NCI-H1436 treated with DMSO at 0.1 percent for 48 hours (cell line): ENCODE data around the gene CD247.

Source experiments
- DNase-seq: peaks from one replicate; lab custom pipeline; 2025; lab: John Stamatoyannopoulos, UW

CD247 gene

DNA sequence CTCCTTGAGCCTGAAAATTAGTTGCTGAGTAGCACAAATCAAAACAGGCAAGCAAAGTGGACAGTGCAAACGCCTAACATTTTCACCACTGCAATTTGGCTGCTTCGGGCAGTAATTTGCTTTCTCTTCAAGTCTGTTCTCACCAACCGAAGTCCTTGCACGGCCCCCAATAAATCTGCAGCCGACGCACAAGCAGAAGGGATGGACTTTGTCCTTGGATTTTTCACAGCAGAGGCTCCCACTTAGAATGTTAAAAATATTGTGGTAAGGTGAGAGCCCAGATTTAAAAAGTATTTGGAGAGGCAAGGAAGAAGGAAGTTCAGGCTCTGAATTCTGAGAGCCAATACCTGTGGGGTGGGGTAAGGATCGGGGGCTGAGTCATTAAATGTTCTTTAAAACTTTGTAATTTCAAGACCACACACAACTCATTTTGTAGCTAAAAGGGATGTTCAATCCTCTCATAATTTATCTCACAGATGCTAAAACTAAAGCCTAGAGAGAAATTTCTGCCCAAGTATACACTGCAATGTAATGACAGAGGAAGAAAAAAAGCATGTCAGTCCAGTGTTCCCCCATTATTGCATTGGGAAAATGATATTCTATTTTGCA is 6.2 kb downstream of the CD247 start:
- no peak for DNase-seq

DNA sequence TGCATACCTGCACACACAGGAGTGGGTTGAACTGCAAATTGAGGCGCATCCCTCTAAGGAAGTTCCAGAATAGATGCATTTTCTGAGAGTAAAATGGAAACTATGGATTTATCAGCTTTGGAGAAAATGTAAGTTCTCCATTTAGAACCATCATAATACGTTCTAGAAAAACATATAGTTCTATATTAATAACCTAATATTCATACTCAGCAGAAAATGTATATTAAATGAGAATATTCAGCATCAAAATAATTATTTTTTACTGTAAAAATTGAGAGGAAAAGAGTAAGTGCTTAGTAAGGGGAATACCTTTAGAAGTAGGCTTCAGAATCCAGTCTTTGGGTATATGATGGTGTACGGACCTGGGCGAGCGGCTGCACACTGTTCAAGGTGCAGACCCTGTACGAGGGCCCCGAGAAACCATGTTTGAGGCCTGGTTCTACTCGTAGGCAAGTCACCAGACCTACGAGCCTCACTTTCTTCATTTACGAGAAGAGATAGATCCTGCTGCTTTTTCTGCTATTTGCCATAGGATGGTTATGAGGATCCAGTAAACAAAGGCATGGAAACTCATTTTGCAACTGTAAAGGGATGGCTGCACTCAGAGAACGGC is 6.8 kb downstream of the CD247 start:
- no peak for DNase-seq

DNA sequence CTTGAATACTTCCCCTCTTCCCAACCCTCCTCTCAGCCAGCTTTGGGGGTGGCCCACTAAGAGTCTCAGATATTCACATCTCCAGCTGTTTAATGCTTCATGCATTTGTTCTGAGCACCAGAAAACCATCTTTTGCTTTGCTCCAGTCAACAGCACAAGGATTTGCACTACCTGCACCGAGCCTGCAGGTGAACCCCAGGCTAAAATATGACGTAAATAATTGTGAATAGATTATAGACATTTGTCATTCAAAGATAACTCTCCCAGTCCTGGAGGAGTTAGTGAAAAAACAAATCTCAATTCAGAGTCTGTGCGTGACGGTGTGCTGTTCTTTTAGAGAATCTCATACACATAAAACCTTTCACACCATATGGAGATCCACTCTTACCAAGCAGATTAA is 7.4 kb downstream of the CD247 start:
- no peak for DNase-seq

DNA sequence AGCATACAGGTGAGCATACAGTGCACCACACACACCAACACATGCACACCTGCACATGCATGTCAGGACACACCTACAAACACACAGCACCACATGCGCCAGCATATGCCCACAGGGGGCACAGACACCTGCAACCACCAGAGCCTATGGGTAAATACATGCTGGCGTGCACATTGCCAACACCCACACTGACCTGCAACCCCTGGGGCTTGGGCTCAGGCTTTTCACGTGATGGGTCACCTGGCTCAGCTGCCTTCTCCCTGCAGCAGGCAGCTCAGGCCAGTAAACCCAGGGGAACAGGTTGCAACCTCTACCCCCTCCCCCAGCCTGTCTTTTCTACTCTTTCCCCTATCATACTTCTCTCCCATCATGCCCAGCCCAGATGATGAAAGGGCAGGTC is 8.1 kb downstream of the CD247 start:
- DNase-seq: no peak

DNA sequence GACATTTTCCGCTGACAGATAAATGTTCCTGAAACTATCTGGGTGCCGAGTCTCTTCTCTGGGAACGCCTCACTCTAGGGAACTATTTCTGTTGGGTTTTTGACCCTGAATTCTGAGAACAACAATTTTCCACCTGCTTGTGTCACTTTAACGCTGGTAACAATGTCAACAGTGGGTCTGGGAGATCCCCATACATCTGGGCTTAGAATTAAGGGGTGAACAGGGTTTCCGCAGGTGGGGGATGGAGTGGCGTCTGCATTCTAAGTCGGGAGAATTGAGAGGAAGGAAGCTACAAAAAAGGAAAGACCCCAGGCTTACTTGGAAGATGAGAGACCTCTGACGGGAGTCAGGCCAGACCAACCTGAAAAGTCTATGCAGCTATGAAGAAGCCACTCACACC is 8.7 kb downstream of the CD247 start:
- no peak for DNase-seq

DNA sequence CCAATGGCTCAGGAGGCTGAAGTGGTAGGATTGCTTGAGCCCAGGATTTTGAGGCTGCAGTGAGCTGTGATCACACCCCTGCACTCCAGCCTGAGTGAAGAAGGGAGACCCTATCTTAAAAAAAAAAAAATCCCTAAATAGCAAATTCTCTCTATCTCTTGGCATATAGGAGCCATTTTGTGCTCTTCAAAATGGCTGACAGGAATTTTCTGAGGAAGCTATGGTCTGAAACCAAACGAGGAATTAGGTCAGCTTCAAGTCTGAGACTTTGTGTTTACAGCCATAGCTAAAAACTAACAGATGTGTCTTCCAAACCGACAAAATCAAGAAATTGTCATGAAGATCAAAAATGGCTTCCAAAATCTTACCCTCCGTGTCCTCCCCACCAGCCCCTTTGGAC is 10.6 kb downstream of the CD247 start:
- no peak for DNase-seq

DNA sequence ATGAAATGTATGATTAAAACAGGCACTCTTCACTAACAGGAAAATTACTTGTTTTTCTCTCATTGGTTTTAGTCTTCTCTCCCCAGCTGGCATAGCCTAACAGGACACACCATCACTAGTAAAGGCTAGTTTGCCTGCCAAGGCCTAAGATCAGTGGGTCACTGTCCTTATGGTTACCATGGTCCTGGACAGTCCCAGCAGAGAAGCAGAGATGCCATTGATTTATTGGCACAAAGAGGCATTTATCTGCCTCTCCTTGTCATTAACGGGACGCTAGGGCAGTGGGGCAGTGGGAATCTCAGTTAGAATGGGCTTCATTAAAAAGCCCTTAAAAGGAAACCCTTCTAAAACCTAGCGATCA is 13.9 kb downstream of the CD247 start:
- DNase-seq: no peak

DNA sequence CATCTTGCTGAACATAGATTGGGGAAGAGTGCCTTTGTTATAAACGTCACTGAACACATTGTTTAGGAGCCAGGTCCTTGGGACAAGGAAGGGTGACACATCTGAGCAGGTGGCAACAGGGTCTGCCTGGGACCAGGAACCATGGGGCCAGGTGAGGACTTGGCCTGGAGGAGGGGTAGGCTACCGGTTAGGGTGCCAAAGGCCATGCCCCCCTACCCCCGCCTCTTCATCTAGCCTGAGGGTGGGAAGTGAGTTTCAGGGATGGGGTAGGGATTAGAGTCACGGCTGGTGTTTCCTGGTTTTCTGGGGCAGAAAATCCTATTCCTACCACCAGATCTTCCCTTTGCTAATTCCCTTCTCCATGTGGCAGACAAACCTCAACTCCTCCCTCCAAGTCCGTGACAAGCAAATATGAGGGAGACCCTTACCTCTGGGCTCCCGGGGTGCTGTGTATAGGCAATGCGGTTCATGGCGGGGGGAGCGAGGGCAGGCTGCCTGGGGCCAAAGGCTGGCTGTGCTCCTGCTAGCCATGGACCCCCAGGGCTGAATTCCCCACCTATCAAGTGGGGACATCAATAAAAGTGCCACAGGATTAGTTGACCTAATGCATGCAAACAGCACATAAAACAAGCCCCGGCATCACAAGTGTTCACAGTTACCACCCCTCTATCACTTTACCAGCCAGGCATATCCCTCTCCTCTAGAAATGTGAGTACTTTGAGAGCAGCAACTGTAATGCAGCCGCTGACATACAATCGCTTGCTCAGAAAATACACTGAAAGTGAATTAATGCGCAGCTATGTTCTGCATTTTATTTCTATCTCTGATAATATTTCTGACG is 14.5 kb downstream of the CD247 start:
- DNase-seq: no peak

DNA sequence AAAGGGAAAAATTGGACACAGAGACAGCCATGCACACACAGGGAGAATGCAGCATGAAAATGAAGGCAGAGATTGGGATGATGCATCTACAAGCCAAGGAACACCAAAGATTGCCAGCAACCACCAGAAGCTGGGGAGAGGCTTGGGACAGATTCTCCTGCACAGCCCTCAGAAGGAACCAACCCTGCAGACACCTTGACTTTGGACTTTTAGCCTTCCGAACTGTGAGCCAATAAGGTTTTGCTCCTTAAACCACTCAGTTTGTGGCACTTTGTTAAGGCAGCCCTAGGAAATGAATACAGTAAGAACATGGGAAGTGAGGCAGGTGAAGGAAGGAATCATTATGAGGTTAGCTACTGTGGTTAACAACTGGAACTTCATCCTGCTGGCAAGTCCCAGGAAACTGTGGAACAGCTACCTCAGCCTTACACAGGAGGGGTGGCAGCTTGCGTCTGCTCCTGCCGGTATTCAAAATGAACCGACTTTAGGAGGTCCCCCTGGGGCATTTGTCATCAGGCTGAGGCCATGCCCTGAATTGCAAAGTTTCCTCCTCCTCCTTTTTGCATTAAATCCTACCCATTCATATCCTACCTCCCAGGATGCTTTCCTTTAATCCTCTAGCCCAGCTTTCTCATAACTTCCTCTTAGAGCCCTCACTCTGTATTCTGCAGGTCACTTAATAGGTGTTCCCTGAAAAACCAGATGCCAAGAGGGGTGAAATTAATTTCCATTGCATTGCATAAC is 15.4 kb downstream of the CD247 start:
- DNase-seq: no peak

DNA sequence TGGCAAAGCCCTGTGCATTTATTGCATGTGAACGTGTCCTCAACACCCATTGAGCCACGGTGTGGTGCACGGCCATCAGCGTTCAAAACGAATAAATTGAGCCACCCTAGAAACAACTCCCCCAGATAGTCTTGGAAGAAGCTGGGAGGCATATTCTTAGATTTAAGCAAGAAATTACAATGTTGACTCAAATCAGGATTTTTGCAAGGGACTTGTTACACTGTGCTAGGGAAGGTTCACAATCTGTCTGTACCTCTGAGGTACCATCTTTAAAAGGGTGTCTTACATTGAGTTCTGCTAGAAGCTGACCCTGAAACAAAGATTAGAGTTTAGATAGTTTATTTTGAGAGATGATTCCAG is 16.2 kb downstream of the CD247 start:
- DNase-seq: no peak

DNA sequence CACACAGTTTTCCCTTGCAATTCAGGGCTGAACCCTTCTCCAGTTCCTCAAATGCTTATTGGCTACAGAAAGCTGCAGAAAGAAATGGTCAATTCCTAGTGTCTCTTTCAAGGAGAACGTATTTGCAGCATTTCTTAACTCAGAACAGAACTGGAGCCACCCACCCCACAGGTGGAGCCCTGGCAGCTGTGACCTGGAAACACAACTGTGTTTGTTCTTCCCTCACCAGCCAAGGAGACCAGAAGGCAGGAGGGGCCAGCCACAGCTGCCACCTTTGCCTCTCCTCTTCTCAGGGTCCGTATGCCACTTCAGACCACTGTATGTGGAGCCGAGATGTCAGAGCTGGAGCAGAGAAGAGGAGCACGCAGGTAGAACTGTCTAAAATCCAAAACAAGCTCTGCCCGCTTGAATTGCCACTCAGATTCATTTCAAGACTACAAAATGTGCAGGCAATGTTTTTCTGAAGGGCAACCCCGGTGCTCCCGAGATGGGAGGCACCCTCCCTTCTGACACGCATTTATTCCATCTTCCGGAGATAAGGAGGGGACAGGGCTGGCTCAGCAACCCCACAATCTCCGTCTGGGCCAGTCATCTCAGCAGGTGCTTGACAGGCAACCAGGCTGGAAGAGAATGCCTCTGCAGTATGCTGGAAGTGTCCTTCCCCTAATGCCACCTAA is 16.7 kb downstream of the CD247 start:
- no peak for DNase-seq

DNA sequence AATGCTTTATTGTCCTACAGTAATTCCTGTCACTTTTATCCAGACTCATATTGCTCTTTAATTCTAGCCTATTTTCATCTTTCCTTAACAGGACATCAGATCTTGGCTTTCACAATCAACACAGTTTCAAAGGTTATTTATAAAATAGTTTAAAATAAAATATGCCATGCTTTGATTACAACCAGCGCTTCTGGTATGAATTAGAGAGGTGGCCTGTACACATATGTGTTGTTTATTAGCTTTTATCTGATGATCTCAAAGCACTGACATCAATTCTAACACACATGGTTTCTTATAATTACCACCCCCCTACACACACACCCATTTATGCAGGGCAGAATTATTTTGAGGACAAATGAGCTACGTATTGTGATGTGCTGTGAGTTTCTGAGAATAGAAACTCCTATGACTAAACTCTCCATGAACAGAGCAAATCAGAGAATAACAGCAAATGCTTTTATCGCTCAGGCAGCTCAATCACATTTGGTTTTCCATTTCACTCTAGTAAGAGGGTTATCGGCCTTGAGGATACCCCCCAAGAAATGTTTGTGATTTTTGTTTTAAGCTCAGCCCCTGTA is 18.0 kb downstream of the CD247 start:
- DNase-seq: no peak

DNA sequence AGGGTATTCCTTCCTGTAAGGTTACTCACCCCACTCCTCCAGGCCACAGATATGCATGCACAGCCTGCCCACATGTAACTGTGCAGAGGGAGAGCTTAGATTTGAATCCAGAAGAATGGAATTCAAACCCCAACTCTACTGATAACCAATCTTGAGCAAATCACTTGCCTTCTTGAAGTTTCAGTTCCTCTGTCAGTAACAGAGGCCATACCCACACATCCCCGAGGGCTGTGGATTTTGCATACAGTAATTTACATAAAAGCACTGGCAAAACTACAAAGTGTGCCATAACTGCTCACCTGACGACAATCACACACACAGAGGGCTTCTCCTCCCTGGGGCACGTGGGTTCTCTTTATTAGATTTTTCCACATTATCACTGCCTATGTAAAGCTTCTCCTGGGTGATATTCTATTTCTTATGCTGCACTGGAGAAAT is 18.6 kb downstream of the CD247 start:
- no peak for DNase-seq

DNA sequence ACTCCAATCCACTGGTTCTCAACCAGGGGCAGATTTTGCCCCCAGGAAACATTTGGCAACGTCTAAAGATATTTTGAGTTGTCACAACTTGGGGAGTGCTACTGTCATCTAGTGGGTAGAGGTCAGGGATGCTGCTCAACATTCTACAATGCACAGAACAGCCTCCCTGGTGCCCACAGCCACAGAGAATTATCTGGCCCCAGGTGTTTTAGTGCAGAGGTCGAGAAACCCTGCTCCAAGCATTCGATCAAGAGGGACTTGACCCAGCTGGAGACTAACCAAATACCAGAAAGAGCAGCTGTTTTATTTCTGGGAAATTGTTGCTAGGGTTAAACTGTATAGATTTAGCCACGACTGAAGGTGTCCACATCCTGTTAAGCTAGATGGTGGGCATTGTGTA is 19.2 kb downstream of the CD247 start:
- no peak for DNase-seq

DNA sequence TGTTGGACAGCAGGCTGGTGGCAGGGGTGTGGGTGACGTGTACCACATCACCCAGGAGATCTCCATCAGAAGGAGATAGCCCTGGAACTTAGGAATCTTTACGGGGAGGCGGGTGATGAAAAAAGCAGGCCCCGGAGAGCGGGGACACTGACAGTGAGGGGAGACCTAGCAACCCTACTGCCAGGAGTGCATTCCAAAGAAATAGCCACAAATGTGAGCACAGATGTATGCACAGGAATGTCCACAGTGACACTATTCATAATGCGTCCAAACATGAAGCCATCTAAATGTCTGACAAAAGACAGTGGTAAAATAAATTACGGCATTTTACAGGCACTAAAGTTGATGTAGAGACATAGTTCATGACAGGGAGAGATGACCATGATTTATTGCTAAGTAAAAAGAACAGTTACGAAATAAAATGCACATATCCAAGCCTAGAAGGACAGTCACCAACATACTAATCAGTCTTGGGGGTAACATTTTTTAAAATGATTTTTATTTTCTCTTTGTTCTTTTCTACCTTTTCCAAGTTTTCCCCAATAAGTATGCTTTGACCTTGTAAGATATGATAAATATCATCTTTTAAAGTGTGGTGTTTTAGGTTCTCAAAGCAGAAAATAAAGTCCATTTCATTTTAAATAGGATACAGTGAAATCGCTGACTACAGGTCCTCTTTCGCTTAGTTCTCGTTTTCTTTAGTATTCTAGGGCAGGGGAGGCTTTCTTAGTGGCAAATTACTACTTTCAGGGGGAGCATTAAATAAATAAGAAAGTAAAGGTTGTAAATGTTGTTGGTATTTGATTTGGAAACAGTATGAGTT is 21.3 kb downstream of the CD247 start:
- no peak for DNase-seq

DNA sequence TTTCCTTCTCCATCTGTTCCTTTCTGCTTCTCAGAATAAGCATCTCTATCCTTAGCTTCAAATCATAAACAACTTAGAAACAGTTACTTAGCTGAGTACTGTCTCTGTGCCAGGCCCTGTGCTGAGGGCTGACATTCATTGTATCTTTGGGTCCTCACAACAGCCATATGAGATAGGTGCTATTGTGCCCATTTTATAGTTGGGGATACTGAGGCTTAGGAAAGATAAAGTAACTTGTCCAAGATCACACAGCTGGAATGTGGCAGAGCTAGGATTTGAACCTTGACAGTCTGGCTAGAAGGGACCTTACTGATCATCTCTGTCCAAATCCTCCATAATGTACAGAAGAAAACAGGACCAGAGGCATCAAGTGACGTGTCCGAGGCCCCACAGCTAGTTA is 25.0 kb downstream of the CD247 start:
- no peak for DNase-seq

DNA sequence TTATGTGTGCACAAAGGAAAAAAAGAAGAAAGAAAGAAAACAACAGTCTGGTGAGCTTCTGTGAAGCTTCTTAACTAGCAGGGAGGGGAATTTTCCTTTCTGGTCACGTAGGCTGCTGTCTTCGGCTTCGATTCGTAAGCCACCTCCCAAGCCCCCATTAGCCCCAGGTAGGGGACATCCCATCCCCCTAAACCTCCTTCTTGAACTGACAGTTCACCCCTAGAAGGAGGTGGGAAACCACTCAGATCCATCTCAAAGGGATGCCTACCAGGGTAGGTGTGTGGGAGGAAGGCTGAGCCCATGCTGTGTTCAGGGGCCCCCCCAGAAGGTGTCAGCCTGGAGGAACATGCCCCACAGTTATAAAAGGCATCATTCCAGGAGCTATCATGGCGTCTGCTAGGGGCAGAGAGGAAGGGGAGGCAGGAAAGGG is 25.8 kb downstream of the CD247 start:
- no peak for DNase-seq

DNA sequence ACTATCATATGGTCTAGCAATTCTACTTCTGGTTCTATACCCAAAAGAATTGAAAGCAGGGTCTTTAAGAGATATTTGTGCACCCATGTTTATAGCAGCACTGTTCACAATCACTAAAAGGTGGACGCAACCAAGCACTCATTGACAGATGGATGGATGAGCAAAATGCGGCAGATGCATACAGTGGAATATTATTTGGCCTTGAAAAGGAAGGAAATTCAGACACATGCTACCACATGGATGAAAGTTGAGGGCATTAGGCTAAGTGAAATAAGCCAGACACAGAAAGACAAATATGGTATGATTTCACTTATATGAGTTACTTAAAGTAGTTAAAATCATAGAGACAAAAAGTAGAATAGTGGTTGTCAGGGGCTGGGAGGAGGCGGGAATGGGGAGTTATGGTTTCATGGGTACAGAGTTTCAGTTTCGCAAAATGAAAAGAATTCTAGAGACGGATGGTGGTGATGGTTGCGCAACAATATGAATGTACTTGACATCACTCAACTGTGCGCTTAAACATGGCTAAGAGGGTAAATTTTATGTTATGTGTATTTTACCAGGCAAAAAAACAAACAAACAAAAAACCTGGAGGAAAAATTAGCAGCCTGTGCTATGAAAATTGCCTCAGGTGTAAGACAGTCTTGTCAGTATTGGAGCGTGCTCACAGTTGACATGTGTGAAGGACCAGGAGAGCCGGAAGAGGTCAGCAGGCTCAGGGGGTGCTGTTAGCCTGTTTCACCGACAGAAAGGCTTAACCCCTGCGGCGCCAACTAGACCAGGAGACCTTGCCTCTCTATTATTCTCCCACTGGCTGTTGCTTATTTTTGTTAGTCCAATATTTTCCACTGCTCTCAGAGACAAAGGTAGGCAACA is 26.5 kb downstream of the CD247 start:
- no peak for DNase-seq

DNA sequence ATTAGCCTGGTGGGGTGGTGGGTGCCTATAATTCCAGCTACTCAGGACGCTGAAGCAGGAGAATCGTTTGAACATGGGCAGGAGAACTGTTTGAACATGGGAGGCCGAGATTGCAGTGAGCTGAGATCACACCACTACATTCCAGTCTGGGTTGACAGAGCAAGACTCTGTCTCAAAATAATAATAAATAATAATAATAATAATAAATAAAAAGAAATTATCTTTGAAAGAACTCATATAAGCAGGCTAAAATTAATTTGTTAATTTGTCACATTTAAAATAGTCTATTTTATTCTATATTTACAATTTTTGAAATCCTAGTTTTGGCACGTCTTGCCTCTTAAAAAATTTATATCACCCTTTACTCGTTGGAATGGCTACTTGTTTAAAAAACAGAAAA is 27.6 kb downstream of the CD247 start:
- no peak for DNase-seq
